Cardiac muscle cell (in vitro differentiated cells and primary cell): ENCODE measurements around the gene PHLDA3. TPM values are rescaled to one million over a fixed set of nuclear protein-coding genes. Genes with fewer than 3 reads are reported as not detected.

ENCODE experiments used
- DNase-seq, 2 donors: peaks; one replicate each; pipeline versions ENCODE4 v3.0.0 to v3.0.0-alpha.2; 2010 to 2017; ENCODE audit warnings: low read depth in 1 of 2, low spot score in 1 of 2
- H3K27ac ChIP-seq: fragments of 200-600 bp; sonication (generic); 2 replicates; pipeline ENCODE4 v1.5.1; 2016
- H3K27me3 ChIP-seq: fragments of 200-600 bp; sonication (generic); 2 replicates; pipeline ENCODE4 v1.6.0; 2016; ENCODE audit warnings: control low read depth
- H3K36me3 ChIP-seq: fragments of 200-600 bp; sonication (generic); 2 replicates; pipeline ENCODE4 v1.5.1; 2016; ENCODE audit warnings: control low read depth
- H3K4me1 ChIP-seq: fragments of 200-600 bp; sonication (generic); 2 replicates; pipeline ENCODE4 v1.8.1; 2017; ENCODE audit warnings: low read depth, mild to moderate bottlenecking, mixed run types
- H3K4me3 ChIP-seq: fragments of 200-600 bp; sonication (generic); 2 replicates; pipeline ENCODE4 v1.5.1; 2016; ENCODE audit warnings: mild to moderate bottlenecking
- H3K9me3 ChIP-seq: fragments of 200-600 bp; sonication (generic); 2 replicates; pipeline ENCODE4 v1.5.1; 2017; ENCODE audit warnings: low read depth, mild to moderate bottlenecking, control low read depth
- CTCF ChIP-seq: IDR thresholded peaks from 2 replicates; pipeline ENCODE4 v1.5.1; 2012; ENCODE audit warnings: low read depth, mild to moderate bottlenecking, low read length
- polyA plus RNA-seq: library from polyadenylated mRNA; unstranded; fragments of >200 nt; fragmentation: Nextera tagmentation; extraction: Ambion mirVana; gene quantifications from 2 replicates; pipeline ENCODE4 v1.2.1, GENCODE V29; 2016
- total RNA-seq: library from RNA; depleted of rRNA; stranded (reverse); fragments of >200 nt; gene quantifications from 2 replicates; pipeline ENCODE4 v1.2.3, GENCODE V29; 2016

Gene PHLDA3
- total and polyA plus RNA-seq, 2 experiments from 2014 or later, result 54.4 to 69.1 TPM

DNA sequence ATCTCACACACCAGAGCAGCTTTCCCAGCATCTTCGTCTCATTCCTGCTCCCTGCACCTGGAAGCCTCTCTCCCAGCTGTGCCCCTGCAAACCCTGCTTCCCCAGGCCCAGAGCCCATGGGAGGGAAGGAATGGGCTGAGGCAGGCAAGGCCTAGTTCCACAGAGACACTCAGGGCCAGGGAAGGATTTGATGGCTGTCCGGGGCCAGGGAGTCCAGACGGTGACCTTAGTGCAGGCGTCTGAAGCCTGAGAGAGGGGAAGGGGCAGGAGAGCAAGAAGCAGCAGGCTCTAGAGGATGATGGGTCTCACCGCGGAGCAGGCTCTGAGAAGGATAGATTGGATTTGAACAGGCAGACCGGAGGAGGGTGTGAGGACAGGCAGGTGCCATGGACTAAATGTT lies 25.2 kb downstream of the PHLDA3 start:
- H3K36me3 ChIP-seq, result no peaks in the 10 kb centered on the region
- TF ChIP-seq CTCF, result no peak
- H3K4me1 ChIP-seq, result peaks cover 11% of the 10 kb centered on the region
- DNase-seq, result no peak
- no peaks in the 10 kb centered on the region for H3K27me3 ChIP-seq
- no peaks in the 10 kb centered on the region for H3K9me3 ChIP-seq
- H3K27ac ChIP-seq, result no peak overlapping the region
- no peak overlapping the region for H3K4me3 ChIP-seq

DNA sequence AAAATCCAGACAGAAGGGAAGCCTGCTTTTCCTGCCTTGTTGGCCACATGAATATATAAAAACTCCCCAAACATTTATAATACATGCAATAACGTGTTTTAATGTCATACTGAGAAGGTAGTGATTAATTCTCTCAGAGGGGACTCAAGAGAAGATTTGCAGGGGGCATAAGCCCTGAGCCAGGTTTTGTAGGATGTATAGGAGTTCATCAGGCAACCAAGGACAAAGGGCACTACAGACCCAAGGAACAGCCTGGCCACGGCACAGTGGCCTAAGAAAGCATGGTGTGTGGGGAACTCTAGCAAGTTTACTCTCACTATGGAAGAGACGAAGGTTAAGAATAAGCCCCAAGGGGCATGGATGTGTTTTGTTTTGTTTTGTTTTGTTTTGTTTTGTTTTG lies 32.0 kb downstream of the PHLDA3 start:
- Histone ChIP-seq H3K4me3 (no peak overlapping the region), H3K27me3 (no peaks in the 10 kb centered on the region), H3K4me1 (peaks cover 17% of the 10 kb centered on the region), H3K36me3 (no peaks in the 10 kb centered on the region), H3K27ac (no peak overlapping the region), H3K9me3 (no peaks in the 10 kb centered on the region)
- no peak for DNase-seq
- no peak for TF ChIP-seq CTCF

DNA sequence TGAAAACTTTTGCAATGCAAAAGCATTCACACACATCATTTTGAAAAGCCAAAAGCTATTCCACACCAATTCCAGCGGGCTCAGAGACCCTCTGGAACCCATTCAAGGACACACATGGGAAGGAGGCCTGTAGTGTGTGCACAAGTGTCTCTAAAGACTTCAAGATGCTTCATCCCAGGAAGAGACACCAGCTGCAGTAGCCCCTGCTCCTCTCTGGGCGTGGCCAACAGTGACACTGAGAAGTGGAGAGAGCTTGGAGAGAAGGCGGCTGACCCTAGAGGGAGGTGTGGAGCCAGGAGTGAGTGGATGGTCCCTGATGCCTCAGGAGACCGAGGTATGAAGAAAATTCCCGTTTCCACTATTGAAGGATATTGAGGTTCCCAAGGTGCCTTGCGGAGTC lies 32.6 kb downstream of the PHLDA3 start:
- peak in 1 of 2 donors; percentile 65 for DNase-seq
- no peak overlapping the region for H3K4me3 ChIP-seq
- H3K9me3 ChIP-seq, result no peaks in the 10 kb centered on the region
- TF ChIP-seq CTCF, result peak; percentile 20
- H3K36me3 ChIP-seq, result no peaks in the 10 kb centered on the region
- H3K27me3 ChIP-seq, result no peaks in the 10 kb centered on the region
- peaks cover 19% of the 10 kb centered on the region for H3K4me1 ChIP-seq
- H3K27ac ChIP-seq, result peak overlapping the region; percentile 4

DNA sequence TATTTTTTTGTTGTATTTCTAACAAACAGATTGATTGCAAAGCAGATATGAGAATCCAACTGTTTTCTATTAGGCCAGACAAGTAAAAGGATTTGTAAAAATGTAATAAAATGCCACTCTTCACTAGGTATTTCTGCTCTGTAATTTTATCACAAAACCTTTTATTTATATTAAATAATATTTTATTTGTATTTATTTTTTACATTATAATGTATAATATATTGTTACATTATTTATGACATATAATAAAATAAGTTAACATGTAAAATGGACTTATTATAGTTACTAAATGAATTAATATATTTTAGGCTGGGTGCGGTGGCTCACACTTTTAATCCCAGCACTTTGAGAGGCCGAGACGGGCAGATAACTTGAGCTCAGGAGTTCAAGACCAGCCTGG lies 34.7 kb downstream of the PHLDA3 start:
- no peak overlapping the region for H3K4me3 ChIP-seq
- no peaks in the 10 kb centered on the region for H3K36me3 ChIP-seq
- H3K27ac ChIP-seq, result no peak overlapping the region
- no peaks in the 10 kb centered on the region for H3K9me3 ChIP-seq
- no peaks in the 10 kb centered on the region for H3K27me3 ChIP-seq
- no peak for TF ChIP-seq CTCF
- H3K4me1 ChIP-seq, result peaks cover 25% of the 10 kb centered on the region
- no peak for DNase-seq

DNA sequence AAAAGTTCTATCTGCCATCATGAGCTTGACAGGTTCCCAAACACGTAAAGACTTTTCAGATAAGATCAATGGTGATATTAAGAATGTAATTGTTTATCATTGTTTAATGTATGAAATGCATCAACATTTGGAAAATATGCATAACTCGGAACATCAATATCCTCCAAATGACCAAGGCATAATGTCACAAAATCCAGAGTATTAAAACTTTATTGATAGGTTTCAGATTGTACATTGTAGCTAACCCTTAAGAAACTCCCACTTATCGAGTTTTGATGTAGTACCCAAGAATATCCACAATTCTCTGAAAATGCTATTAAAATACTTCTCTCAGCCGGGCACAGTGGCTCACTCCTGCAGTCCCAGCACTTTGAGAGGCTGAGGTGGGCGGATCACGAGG lies 35.4 kb downstream of the PHLDA3 start:
- Histone ChIP-seq H3K4me3 (no peak overlapping the region), H3K4me1 (peaks cover 25% of the 10 kb centered on the region), H3K36me3 (no peaks in the 10 kb centered on the region), H3K9me3 (no peaks in the 10 kb centered on the region), H3K27ac (no peak overlapping the region), H3K27me3 (no peaks in the 10 kb centered on the region)
- no peak for TF ChIP-seq CTCF
- no peak for DNase-seq

DNA sequence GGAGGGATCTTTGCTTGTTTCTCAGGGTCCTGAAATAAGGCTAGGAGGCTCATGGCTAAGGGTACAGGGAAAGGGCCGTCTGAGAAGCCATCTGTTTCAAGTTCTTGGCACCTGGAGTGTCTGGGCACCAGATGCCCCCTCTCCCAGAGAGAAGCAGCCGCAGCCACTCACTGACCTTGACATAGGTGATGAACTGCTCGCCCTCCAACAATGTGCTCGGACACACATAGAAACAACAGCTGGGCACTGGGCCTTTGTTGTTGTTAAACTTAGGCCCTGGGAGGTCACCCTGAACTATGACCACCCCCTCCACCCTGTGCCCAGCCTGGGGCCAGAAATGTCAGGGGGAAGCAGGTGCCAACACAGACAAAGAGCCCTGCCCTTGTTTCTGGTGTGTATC lies 38.2 kb downstream of the PHLDA3 start:
- peak overlapping the region; percentile 58 for H3K27ac ChIP-seq
- H3K4me3 ChIP-seq, result no peak overlapping the region
- H3K9me3 ChIP-seq, result no peaks in the 10 kb centered on the region
- DNase-seq, result no peak
- H3K36me3 ChIP-seq, result no peaks in the 10 kb centered on the region
- TF ChIP-seq CTCF, result no peak
- H3K4me1 ChIP-seq, result peaks cover 32% of the 10 kb centered on the region
- H3K27me3 ChIP-seq, result no peaks in the 10 kb centered on the region
